Keratinocyte (primary cell): Measurements from ENCODE around the gene CPVL. TPM values are rescaled to one million over a fixed set of nuclear protein-coding genes. Genes with fewer than 3 reads are reported as not detected.

Experiments used
- DNase-seq: peaks from one replicate; pipeline ENCODE4 v3.0.0-alpha.2; 2011; ENCODE audit warnings: low read depth, missing footprints, low spot score
- FAIRE-seq: peaks from 2 replicates; lab custom pipeline; 2011; peaks lifted over from hg19 to GRCh38; lab: Jason Lieb, UNC
- H2AFZ ChIP-seq: 2 replicates; pipeline ENCODE4 v1.6.0; 2012; ENCODE audit warnings: low read length, control low read depth, inconsistent platforms; ENCODE audit not compliant: control insufficient read depth
- H3K27ac ChIP-seq: 2 replicates; pipeline ENCODE4 v1.5.1; 2011; ENCODE audit warnings: low read length; ENCODE audit not compliant: control insufficient read depth, insufficient read depth
- H3K27me3 ChIP-seq: 3 replicates; pipeline ENCODE4 v1.6.0; 2011; ENCODE audit warnings: low read length; ENCODE audit not compliant: control insufficient read depth, insufficient read depth; ENCODE audit errors: extremely low read depth
- H3K36me3 ChIP-seq, 2 experiments: 2 replicates in 1 of 2; 3 replicates in 1 of 2; pipeline ENCODE4 v1.5.1; 2011; ENCODE audit warnings: low read length in 2 of 2, mild to moderate bottlenecking in 1 of 2; ENCODE audit not compliant: control insufficient read depth in 2 of 2, insufficient read depth in 2 of 2; ENCODE audit errors: extremely low read depth in 1 of 2
- H3K4me1 ChIP-seq: 3 replicates; pipeline ENCODE4 v1.5.1; 2011; ENCODE audit warnings: low read length; ENCODE audit not compliant: control insufficient read depth, insufficient read depth; ENCODE audit errors: extremely low read depth
- H3K4me2 ChIP-seq: 3 replicates; pipeline ENCODE4 v1.6.0; 2011; ENCODE audit warnings: low read depth, low read length; ENCODE audit not compliant: control insufficient read depth, insufficient read depth; ENCODE audit errors: extremely low read depth
- H3K4me3 ChIP-seq, 3 experiments: fragments of 200-600 bp in 1 of 3; sonication (generic) in 1 of 3; 2 replicates in 2 of 3; 3 replicates in 1 of 3; pipeline ENCODE4 v1.5.1; 2011 to 2016; ENCODE audit warnings: low read length in 3 of 3, mild to moderate bottlenecking in 3 of 3, control low read depth in 2 of 3, inconsistent platforms in 1 of 3, low read depth in 1 of 3, mixed read lengths in 1 of 3, mixed run types in 1 of 3, moderate library complexity in 1 of 3; ENCODE audit not compliant: control insufficient read depth in 2 of 3, insufficient read depth in 2 of 3; ENCODE audit errors: extremely low read depth in 1 of 3
- H3K79me2 ChIP-seq: 2 replicates; pipeline ENCODE4 v1.6.0; 2012; ENCODE audit warnings: low read length; ENCODE audit not compliant: control insufficient read depth, insufficient read depth
- H3K9ac ChIP-seq: 3 replicates; pipeline ENCODE4 v1.6.0; 2011; ENCODE audit warnings: low read length; ENCODE audit not compliant: control insufficient read depth, insufficient read depth; ENCODE audit errors: extremely low read depth
- H3K9me1 ChIP-seq: 3 replicates; pipeline ENCODE4 v1.6.0; 2011; ENCODE audit warnings: low read length; ENCODE audit not compliant: control insufficient read depth, insufficient read depth; ENCODE audit errors: extremely low read depth
- H3K9me3 ChIP-seq: 2 replicates; pipeline ENCODE4 v1.5.1; 2012; ENCODE audit warnings: low read depth, low read length; ENCODE audit not compliant: control insufficient read depth
- H4K20me1 ChIP-seq: 3 replicates; pipeline ENCODE4 v1.6.0; 2011; ENCODE audit warnings: low read length; ENCODE audit not compliant: control insufficient read depth, insufficient read depth; ENCODE audit errors: extremely low read depth
- CTCF ChIP-seq, 3 experiments: IDR thresholded peaks in 1 of 3; conservative IDR thresholded peaks in 1 of 3; optimal IDR thresholded peaks in 1 of 3; 2 replicates in 2 of 3; 3 replicates in 1 of 3; pipeline versions ENCODE3 to v1.5.1; 2011; ENCODE audit warnings: low read length in 3 of 3, mild to moderate bottlenecking in 3 of 3, moderate library complexity in 2 of 3, control low read depth in 1 of 3, inconsistent platforms in 1 of 3; ENCODE audit not compliant: insufficient read depth in 2 of 3; ENCODE audit errors: extremely low read depth in 1 of 3
- EZH2 ChIP-seq: IDR thresholded peaks from one replicate; pipeline ENCODE4 v1.6.1; 2012; ENCODE audit warnings: inconsistent platforms, mild to moderate bottlenecking, low read length, moderate library complexity
- dilution Hi-C: fragments of 300-500 bp; cut with MboI; formaldehyde crosslinking; loops from one replicate; pipeline ENCODE4 v1.7.0; 2020; ENCODE audit warnings: low sequenced_read_pairs; ENCODE audit not compliant: extremely low pct_ligation_motif_present
- polyA plus RNA-seq, 5 experiments: library from polyadenylated mRNA; depleted of rRNA in 3 of 5; stranded (reverse) in 3 of 5; stranded (forward) in 1 of 5; unstranded in 1 of 5; fragments of >200 nt; gene quantifications; 1 replicate in 1 of 5; 2 replicates in 3 of 5; 3 replicates in 1 of 5; pipeline versions ENCODE4 v1.2.1 to v1.2.3, GENCODE V29; 2011 to 2012; ENCODE audit warnings: missing spikeins in 2 of 5, low read depth in 1 of 5, low replicate concordance in 1 of 5

CPVL gene
- polyA plus RNA-seq, 1 donor (not counting 4 experiments of a cell fraction or from before 2014, with no cell fraction given), result 9.8 TPM

GRCh38 chr7:29127527-29127926 is 18.8 kb downstream of the CPVL start:
- Histone ChIP-seq H3K4me2 (no peak overlapping the region), H3K27me3 (no peaks in the 10 kb centered on the region), H2AFZ (no peak overlapping the region), H4K20me1 (no peaks in the 10 kb centered on the region), H3K4me3 (no peak overlapping the region), H3K9me1 (no peaks in the 10 kb centered on the region), H3K9ac (no peak overlapping the region), H3K79me2 (no peaks in the 10 kb centered on the region), H3K4me1 (peaks cover 7% of the 10 kb centered on the region), H3K27ac (no peak overlapping the region), H3K36me3 (no peaks in the 10 kb centered on the region), H3K9me3 (no peaks in the 10 kb centered on the region)
- DNase-seq (no peak), FAIRE-seq (no peak)
- dilution Hi-C loops, result no loop called here
- TF ChIP-seq EZH2 (no peak), CTCF (optimal IDR thresholded peaks at IDR 0.05 in 1 of 3, IDR thresholded peaks at IDR 0.05 in 1 of 3, conservative IDR thresholded peaks at IDR 0.05 in 1 of 3; ENCODE audit: extremely low read depth in 1 of 3, insufficient read depth in 2 of 3, low read length in 3 of 3) (no peak)

DNA sequence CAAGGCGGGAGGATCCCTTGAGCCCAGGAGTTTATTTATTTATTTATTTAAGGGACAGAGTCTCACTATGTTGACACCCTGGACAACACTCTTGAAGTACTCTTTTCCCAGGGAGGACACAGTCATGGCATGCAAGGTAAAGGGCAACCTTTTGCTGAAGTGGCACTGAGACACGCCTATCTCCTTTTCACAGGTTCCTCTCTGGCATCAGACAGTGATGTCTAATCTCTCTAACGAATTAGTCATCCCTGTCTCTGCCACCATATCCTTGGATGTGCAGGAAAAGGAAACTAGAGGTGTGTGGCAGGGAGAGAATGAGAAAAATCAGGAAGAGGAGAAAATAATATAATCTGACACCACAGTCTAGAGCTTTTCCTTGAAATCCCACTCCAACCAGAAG is 19.5 kb downstream of the CPVL start:
- Histone ChIP-seq H3K4me3 (no peak overlapping the region), H3K9ac (no peak overlapping the region), H3K27ac (no peak overlapping the region), H3K79me2 (no peaks in the 10 kb centered on the region), H4K20me1 (no peaks in the 10 kb centered on the region), H3K36me3 (no peaks in the 10 kb centered on the region), H3K27me3 (no peaks in the 10 kb centered on the region), H3K9me1 (no peaks in the 10 kb centered on the region), H3K4me2 (peak overlapping the region; percentile 33), H3K9me3 (no peaks in the 10 kb centered on the region), H3K4me1 (peaks cover 7% of the 10 kb centered on the region), H2AFZ (peak overlapping the region; percentile 53)
- FAIRE-seq, result peak; percentile 69
- TF ChIP-seq CTCF (optimal IDR thresholded peaks at IDR 0.05 in 1 of 3, IDR thresholded peaks at IDR 0.05 in 1 of 3, conservative IDR thresholded peaks at IDR 0.05 in 1 of 3; ENCODE audit: extremely low read depth in 1 of 3, insufficient read depth in 2 of 3, low read length in 3 of 3) (no peak), EZH2 (no peak)
- DNase-seq, result no peak
- dilution Hi-C loops, result no loop called here
